H9 (cell line): Measurements from ENCODE around the gene USP34. TPM values are rescaled to one million over a fixed set of nuclear protein-coding genes. Genes with fewer than 3 reads are reported as not detected.

ENCODE experiments used
- DNase-seq: peaks from one replicate; pipeline ENCODE4 v3.0.0-alpha.2; 2017
- H2AFZ ChIP-seq: one replicate; pipeline ENCODE4 v1.6.1; 2013; ENCODE audit warnings: mild to moderate bottlenecking, low read length, control low read depth, moderate library complexity
- H2AK5ac ChIP-seq: 2 replicates; pipeline ENCODE4 v1.6.1; 2013; ENCODE audit warnings: low read length, control low read depth, mixed read lengths; ENCODE audit not compliant: insufficient read length
- H2BK120ac ChIP-seq: one replicate; pipeline ENCODE4 v1.6.1; 2013; ENCODE audit warnings: low read depth, mild to moderate bottlenecking, low read length, control low read depth, inconsistent platforms; ENCODE audit not compliant: poor library complexity, severe bottlenecking
- H2BK12ac ChIP-seq: 2 replicates; pipeline ENCODE4 v1.6.1; 2013; ENCODE audit warnings: low read length, control low read depth, mixed read lengths, low read depth; ENCODE audit not compliant: insufficient read length
- H2BK15ac ChIP-seq: 2 replicates; pipeline ENCODE4 v1.6.1; 2013; ENCODE audit warnings: low read depth, low read length, control low read depth
- H2BK20ac ChIP-seq: one replicate; pipeline ENCODE4 v1.6.1; 2013; ENCODE audit warnings: low read depth, mild to moderate bottlenecking, low read length, control low read depth, inconsistent platforms; ENCODE audit not compliant: poor library complexity, severe bottlenecking
- H2BK5ac ChIP-seq: 2 replicates; pipeline ENCODE4 v1.6.1; 2013; ENCODE audit warnings: low read length, control low read depth, mixed read lengths; ENCODE audit not compliant: insufficient read length
- H3K14ac ChIP-seq: 2 replicates; pipeline ENCODE4 v1.6.1; 2013; ENCODE audit warnings: low read length, control low read depth; ENCODE audit not compliant: insufficient read depth
- H3K18ac ChIP-seq: 2 replicates; pipeline ENCODE4 v1.6.1; 2013; ENCODE audit warnings: low read depth, mild to moderate bottlenecking, mixed read lengths, low read length, control low read depth; ENCODE audit not compliant: insufficient read length
- H3K23ac ChIP-seq: 2 replicates; pipeline ENCODE4 v1.6.1; 2013; ENCODE audit warnings: low read length, control low read depth, mixed read lengths, low read depth; ENCODE audit not compliant: insufficient read length
- H3K23me2 ChIP-seq: 2 replicates; pipeline ENCODE4 v1.6.1; 2013; ENCODE audit warnings: low read depth, mild to moderate bottlenecking, mixed read lengths, low read length, control low read depth; ENCODE audit not compliant: insufficient read length, poor library complexity, severe bottlenecking
- H3K27ac ChIP-seq: 2 replicates; pipeline ENCODE4 v1.5.1; 2013; ENCODE audit warnings: low read length, control low read depth, mixed read lengths, low read depth; ENCODE audit not compliant: insufficient read length
- H3K27me3 ChIP-seq: 2 replicates; pipeline ENCODE4 v1.6.1; 2013; ENCODE audit warnings: low read length, control low read depth, inconsistent platforms; ENCODE audit not compliant: insufficient read depth
- H3K4ac ChIP-seq: 2 replicates; pipeline ENCODE4 v1.6.1; 2013; ENCODE audit warnings: low read depth, mild to moderate bottlenecking, control low read depth, inconsistent platforms, low read length, moderate library complexity
- H3K4me1 ChIP-seq: 2 replicates; pipeline ENCODE4 v1.6.1; 2013; ENCODE audit warnings: low read length, control low read depth, inconsistent platforms; ENCODE audit not compliant: insufficient read depth
- H3K4me2 ChIP-seq: 2 replicates; pipeline ENCODE4 v1.6.1; 2013; ENCODE audit warnings: low read length, control low read depth, mixed read lengths; ENCODE audit not compliant: insufficient read length, insufficient read depth
- H3K56ac ChIP-seq: 2 replicates; pipeline ENCODE4 v1.6.1; 2013; ENCODE audit warnings: low read depth, mild to moderate bottlenecking, mixed read lengths, low read length, control low read depth; ENCODE audit not compliant: insufficient read length
- H3K79me1 ChIP-seq: 2 replicates; pipeline ENCODE4 v1.6.1; 2013; ENCODE audit warnings: low read depth, mild to moderate bottlenecking, moderate library complexity, low read length, control low read depth, inconsistent platforms; ENCODE audit not compliant: insufficient read depth, poor library complexity, severe bottlenecking
- H3K79me2 ChIP-seq: 2 replicates; pipeline ENCODE4 v1.6.1; 2013; ENCODE audit warnings: low read length, control low read depth, inconsistent platforms; ENCODE audit not compliant: insufficient read depth
- H3K9ac ChIP-seq: 2 replicates; pipeline ENCODE4 v1.6.1; 2013; ENCODE audit warnings: low read length, control low read depth, mixed read lengths; ENCODE audit not compliant: insufficient read length; ENCODE audit errors: extremely low read depth
- H3K9me3 ChIP-seq: one replicate; pipeline ENCODE4 v1.6.1; 2013; ENCODE audit warnings: low read depth, low read length, inconsistent platforms; ENCODE audit not compliant: control insufficient read depth
- H3T11ph ChIP-seq: one replicate; pipeline ENCODE4 v1.6.1; 2013; ENCODE audit warnings: mild to moderate bottlenecking, low read length, control low read depth, inconsistent platforms
- H4K20me1 ChIP-seq: one replicate; pipeline ENCODE4 v1.6.1; 2013; ENCODE audit not compliant: control insufficient read depth, insufficient read length, insufficient read depth
- H4K5ac ChIP-seq: 2 replicates; pipeline ENCODE4 v1.6.1; 2013; ENCODE audit warnings: low read depth, mild to moderate bottlenecking, mixed read lengths, low read length, control low read depth; ENCODE audit not compliant: insufficient read length
- H4K8ac ChIP-seq: replicated peaks from 2 replicates; pipeline ENCODE4 v1.6.1; 2013; ENCODE audit warnings: low read length, control low read depth, mixed read lengths, low read depth; ENCODE audit not compliant: insufficient read length
- H4K91ac ChIP-seq: 2 replicates; pipeline ENCODE4 v1.6.1; 2013; ENCODE audit warnings: low read depth, mild to moderate bottlenecking, moderate library complexity, mixed read lengths, low read length, control low read depth; ENCODE audit not compliant: insufficient read length
- H3K27ac Mint-ChIP-seq, 3 experiments: 2 replicates in 2 of 3; 3 replicates in 1 of 3; pipeline ENCODE4 v1.8.0; 2020 to 2021; ENCODE audit warnings: mixed read lengths in 3 of 3, mild to moderate bottlenecking in 1 of 3, moderate library complexity in 1 of 3
- H3K27me3 Mint-ChIP-seq: 2 replicates; pipeline ENCODE4 v1.8.0; 2021; ENCODE audit warnings: low read depth, mild to moderate bottlenecking, moderate library complexity, mixed read lengths
- H3K36me3 Mint-ChIP-seq, 3 experiments: 2 replicates in 2 of 3; 3 replicates in 1 of 3; pipeline ENCODE4 v1.8.0; 2020 to 2021; ENCODE audit warnings: low read depth in 3 of 3, mixed read lengths in 3 of 3; ENCODE audit not compliant: insufficient read depth in 1 of 3
- H3K4me1 Mint-ChIP-seq, 2 experiments: 2 replicates each; pipeline ENCODE4 v1.8.0; 2020; ENCODE audit warnings: mixed read lengths in 2 of 2
- H3K4me3 Mint-ChIP-seq, 2 experiments: 2 replicates in 1 of 2; 3 replicates in 1 of 2; pipeline ENCODE4 v1.8.0; 2020 to 2021; ENCODE audit warnings: mild to moderate bottlenecking in 2 of 2, mixed read lengths in 2 of 2, moderate library complexity in 1 of 2
- H3K9me3 Mint-ChIP-seq, 2 experiments: 2 replicates in 1 of 2; 3 replicates in 1 of 2; pipeline ENCODE4 v1.8.0; 2020; ENCODE audit warnings: mild to moderate bottlenecking in 2 of 2, mixed read lengths in 2 of 2, moderate library complexity in 1 of 2
- WGBS: extraction: QIAGEN DNeasy Blood & Tissue Kit; methylation state at CpG from one replicate; pipeline ENCODE4 v1.1.7; 2013; ENCODE audit warnings: missing lambda C conversion rate, low lambda C conversion rate, mixed read lengths; ENCODE audit not compliant: insufficient read length; ENCODE audit errors: extremely low coverage; 5-methylcytosine and 5-hydroxymethylcytosine counted together
- total RNA-seq: library from RNA; stranded (reverse); gene quantifications from 2 replicates; pipeline ENCODE4 v1.2.1, GENCODE V29; 2021
- TF ChIP-seq, protein P1 (sequence below): fragments of 200-600 bp; sonication (generic); conservative IDR thresholded peaks from 3 replicates; pipeline ENCODE4 v1.8.0; 2021; ENCODE audit warnings: antibody characterized with exemption, mild to moderate bottlenecking

Gene USP34
- total RNA-seq, 1 experiment from 2014 or later = 93.9 TPM

DNA sequence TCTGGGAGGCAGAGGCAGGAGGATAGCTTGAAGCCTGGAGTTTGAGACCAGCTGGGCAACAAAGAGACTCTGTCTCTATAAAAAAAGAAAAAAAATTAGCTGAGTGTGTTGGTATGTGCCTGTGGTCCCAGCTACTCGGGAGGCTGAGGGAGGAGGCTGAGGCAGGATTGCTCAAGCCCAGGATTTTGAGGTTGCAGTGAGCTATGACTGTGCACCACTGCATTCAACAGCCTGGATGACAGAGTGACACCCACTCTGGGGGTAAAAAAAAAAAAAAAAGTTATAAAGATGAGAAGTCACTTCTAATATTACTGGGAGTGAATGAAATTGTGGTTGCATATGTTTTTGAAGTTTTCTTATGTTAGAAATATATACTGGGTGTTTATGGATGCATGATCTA lies 237.3 kb downstream of the USP34 start:
- Histone ChIP-seq H4K5ac (no peak overlapping the region), H3K18ac (no peak overlapping the region), H2BK15ac (no peak overlapping the region), H3K4ac (no peak overlapping the region), H3K23ac (no peak overlapping the region), H3K9ac (no peak overlapping the region), H3T11ph (no peak overlapping the region), H3K9me3 (no peaks in the 10 kb centered on the region), H2BK5ac (no peak overlapping the region), H3K4me1 (no peaks in the 10 kb centered on the region), H4K8ac (no peak overlapping the region), H2BK12ac (no peak overlapping the region), H3K23me2 (no peaks in the 10 kb centered on the region), H4K91ac (no peak overlapping the region), H3K56ac (no peak overlapping the region), H3K4me2 (no peak overlapping the region), H4K20me1 (no peaks in the 10 kb centered on the region), H2AFZ (no peak overlapping the region), H2BK120ac (no peak overlapping the region), H3K79me2 (no peaks in the 10 kb centered on the region), H3K14ac (no peak overlapping the region), H3K27ac (no peak overlapping the region), H3K79me1 (no peaks in the 10 kb centered on the region), H2BK20ac (no peak overlapping the region), H2AK5ac (no peak overlapping the region), H3K27me3 (no peaks in the 10 kb centered on the region)
- H3K27me3 Mint-ChIP-seq = no peaks in the 10 kb centered on the region
- H3K36me3 Mint-ChIP-seq = peaks cover 21 to 64% (median 48%) of the 10 kb centered on the region in 3 experiments
- no peak overlapping the region for H3K4me3 Mint-ChIP-seq
- H3K4me1 Mint-ChIP-seq = no peaks in the 10 kb centered on the region
- no peak overlapping the region for H3K27ac Mint-ChIP-seq
- TF ChIP-seq, protein P1, sequence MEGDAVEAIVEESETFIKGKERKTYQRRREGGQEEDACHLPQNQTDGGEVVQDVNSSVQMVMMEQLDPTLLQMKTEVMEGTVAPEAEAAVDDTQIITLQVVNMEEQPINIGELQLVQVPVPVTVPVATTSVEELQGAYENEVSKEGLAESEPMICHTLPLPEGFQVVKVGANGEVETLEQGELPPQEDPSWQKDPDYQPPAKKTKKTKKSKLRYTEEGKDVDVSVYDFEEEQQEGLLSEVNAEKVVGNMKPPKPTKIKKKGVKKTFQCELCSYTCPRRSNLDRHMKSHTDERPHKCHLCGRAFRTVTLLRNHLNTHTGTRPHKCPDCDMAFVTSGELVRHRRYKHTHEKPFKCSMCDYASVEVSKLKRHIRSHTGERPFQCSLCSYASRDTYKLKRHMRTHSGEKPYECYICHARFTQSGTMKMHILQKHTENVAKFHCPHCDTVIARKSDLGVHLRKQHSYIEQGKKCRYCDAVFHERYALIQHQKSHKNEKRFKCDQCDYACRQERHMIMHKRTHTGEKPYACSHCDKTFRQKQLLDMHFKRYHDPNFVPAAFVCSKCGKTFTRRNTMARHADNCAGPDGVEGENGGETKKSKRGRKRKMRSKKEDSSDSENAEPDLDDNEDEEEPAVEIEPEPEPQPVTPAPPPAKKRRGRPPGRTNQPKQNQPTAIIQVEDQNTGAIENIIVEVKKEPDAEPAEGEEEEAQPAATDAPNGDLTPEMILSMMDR = no peak
- DNase-seq = no peak
- no CpG with 5 or more reads among the region's 1 CpG for WGBS
- H3K9me3 Mint-ChIP-seq = no peaks in the 10 kb centered on the region; a peak in 1 of 5 replicates
